WERI-Rb-1 (cell line): ENCODE data around the gene PTS.
"Not testable (repeated sequence)": the region's sequence is repeated elsewhere in the genome, so short reads cannot be mapped to it uniquely, and the experiment has no call there.

ENCODE experiments used
- DNase-seq: peaks from one replicate; pipeline ENCODE4 v3.0.0-alpha.2; 2020
- H3K27ac ChIP-seq: fragments of 250-450 bp; sonication (Bioruptor Pico); 2 replicates; pipeline ENCODE4 v1.5.1; 2020; ENCODE audit warnings: mild to moderate bottlenecking, moderate library complexity
- H3K27me3 ChIP-seq: fragments of 250-450 bp; sonication (Bioruptor Pico); 2 replicates; pipeline ENCODE4 v1.5.1; 2021; ENCODE audit warnings: mild to moderate bottlenecking, low read depth, moderate library complexity; ENCODE audit not compliant: insufficient read depth, severe bottlenecking
- H3K36me3 ChIP-seq: fragments of 250-450 bp; sonication (Bioruptor Pico); 2 replicates; pipeline ENCODE4 v1.5.1; 2020; ENCODE audit warnings: mild to moderate bottlenecking, moderate library complexity
- H3K4me3 ChIP-seq: 2 replicates; pipeline ENCODE4 v1.5.1; 2011; ENCODE audit warnings: low read depth, mild to moderate bottlenecking, control low read depth, low read length
- H3K9me3 ChIP-seq: fragments of 250-450 bp; sonication (Bioruptor Pico); 2 replicates; pipeline ENCODE4 v1.5.1; 2021; ENCODE audit warnings: mild to moderate bottlenecking, moderate library complexity; ENCODE audit not compliant: severe bottlenecking
- CTCF ChIP-seq: IDR thresholded peaks from 2 replicates; pipeline ENCODE4 v1.5.1; 2011; ENCODE audit warnings: low read depth, mild to moderate bottlenecking, control low read depth, inconsistent platforms, low read length

Gene PTS

DNA sequence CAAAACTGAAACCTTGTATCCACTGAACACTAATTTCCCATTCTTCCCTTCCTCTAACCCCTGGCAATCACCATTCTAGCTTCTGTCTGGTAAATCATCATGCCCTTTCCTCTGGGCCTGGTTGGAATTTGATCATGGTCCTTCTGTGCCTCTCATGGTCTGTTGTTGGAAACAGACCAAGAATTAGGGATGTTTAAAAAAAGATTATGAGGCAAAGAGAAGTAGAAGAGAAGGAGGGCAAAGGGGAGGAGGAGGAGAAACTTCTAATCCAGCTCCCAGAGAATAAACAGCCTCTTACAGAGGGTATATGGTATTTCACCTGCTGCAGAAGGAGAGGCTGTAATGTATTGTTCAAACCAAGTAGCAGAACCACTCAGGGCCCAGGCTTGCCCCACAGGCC, 40.3 kb upstream of the PTS start:
- no peak overlapping the region for H3K27ac ChIP-seq
- H3K9me3 ChIP-seq = no peaks in the 10 kb centered on the region
- no peak overlapping the region for H3K4me3 ChIP-seq
- no peaks in the 10 kb centered on the region for H3K27me3 ChIP-seq
- no peak for TF ChIP-seq CTCF
- no peak for DNase-seq
- H3K36me3 ChIP-seq = no peaks in the 10 kb centered on the region

GRCh38 chr11:112186304-112186703, 39.9 kb upstream of the PTS start:
- no peak for DNase-seq
- Histone ChIP-seq H3K9me3 (no peaks in the 10 kb centered on the region), H3K27ac (no peak overlapping the region), H3K4me3 (no peak overlapping the region), H3K27me3 (no peaks in the 10 kb centered on the region), H3K36me3 (no peaks in the 10 kb centered on the region)
- no peak for TF ChIP-seq CTCF

DNA sequence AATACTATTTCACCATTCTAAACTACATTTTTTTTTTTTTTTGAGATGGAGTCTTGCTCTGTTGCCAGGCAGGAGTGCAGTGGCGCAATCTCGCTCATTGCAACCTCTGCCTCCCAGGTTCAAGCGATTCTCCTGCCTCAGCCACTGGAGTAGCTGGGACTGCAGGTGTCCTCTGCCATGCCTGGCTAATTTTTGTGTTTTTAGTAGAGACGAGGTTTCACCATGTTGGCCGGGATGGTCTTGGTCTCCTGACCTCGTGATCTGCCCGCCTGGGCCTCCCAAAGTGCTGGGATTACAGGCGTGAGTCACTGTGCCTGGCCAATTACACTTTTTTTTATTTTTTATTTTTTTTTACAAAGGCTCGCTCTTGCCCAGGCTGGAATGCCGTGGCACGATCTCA, 31.1 kb upstream of the PTS start:
- not testable (repeated sequence) for DNase-seq, H3K27me3 ChIP-seq, H3K27ac ChIP-seq, H3K9me3 ChIP-seq, H3K4me3 ChIP-seq, H3K36me3 ChIP-seq

GRCh38 chr11:112195951-112196351, 30.3 kb upstream of the PTS start:
- no peak for DNase-seq
- H3K4me3 ChIP-seq = no peak overlapping the region
- no peak overlapping the region for H3K27ac ChIP-seq
- H3K9me3 ChIP-seq = no peaks in the 10 kb centered on the region
- H3K36me3 ChIP-seq = no peaks in the 10 kb centered on the region
- no peak for TF ChIP-seq CTCF
- no peaks in the 10 kb centered on the region for H3K27me3 ChIP-seq

DNA sequence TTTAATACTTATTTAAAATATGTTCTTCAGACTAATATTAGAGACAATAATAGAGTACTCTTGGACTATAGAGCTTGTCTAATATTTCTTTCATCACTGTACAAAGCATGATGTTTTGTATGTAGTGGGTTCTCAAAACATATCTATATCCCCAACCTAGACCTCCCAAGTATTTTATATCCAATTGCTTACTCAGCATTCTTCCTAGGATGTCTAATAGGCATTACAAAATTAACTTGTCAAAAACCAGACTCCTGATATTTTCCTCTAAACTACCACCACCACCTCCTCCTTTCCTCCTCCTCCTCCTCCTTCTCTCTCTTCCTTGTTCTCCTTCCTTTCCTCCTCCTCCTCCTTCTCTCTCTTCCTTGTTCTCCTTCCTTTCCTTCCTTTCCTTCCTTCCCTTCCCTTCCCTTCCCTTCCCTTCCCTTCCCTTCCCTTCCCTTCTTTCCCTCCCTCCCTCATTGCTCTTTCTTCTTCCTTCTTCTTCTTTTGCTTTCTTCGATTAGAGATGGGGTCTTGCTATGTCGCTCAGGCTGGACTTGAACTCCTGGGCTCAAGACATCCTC, 29.6 kb upstream of the PTS start:
- no peak for DNase-seq
- H3K4me3 ChIP-seq = no peak overlapping the region
- no peak overlapping the region; the same call in 1 of the 2 replicates for H3K27ac ChIP-seq
- no peaks in the 10 kb centered on the region for H3K36me3 ChIP-seq
- H3K27me3 ChIP-seq = no peaks in the 10 kb centered on the region
- H3K9me3 ChIP-seq = no peaks in the 10 kb centered on the region
- TF ChIP-seq CTCF = no peak

- H3K9me3 ChIP-seq = not testable (repeated sequence)
Measured at GRCh38 chr11:112199101-112199500, 27.1 kb upstream of the PTS start.

GRCh38 chr11:112200252-112200651, 26.0 kb upstream of the PTS start:
- Histone ChIP-seq H3K27ac (no peak overlapping the region), H3K27me3 (no peaks in the 10 kb centered on the region), H3K36me3 (no peaks in the 10 kb centered on the region), H3K4me3 (no peak overlapping the region), H3K9me3 (no peaks in the 10 kb centered on the region)
- TF ChIP-seq CTCF = no peak
- DNase-seq = no peak

More at GRCh38 chr11:112199101-112199500, 27.1 kb upstream of the PTS start:
- H3K27me3 ChIP-seq, H3K27ac ChIP-seq, H3K4me3 ChIP-seq, H3K36me3 ChIP-seq, DNase-seq: not testable (repeated sequence)
